ENCODE results near the gene TROAP. TPM values are rescaled to one million over a fixed set of nuclear protein-coding genes. Genes with fewer than 3 reads are reported as not detected.

Gene TROAP
- total and polyA plus RNA-seq, 9 of the 15 experiments (the other 6 are each of a cell fraction or from before 2014, with no cell fraction given) = 46.4 to 171 (median 59.8) TPM

GRCh38 chr12:49365542-49365941, 42.5 kb downstream of the TROAP start (continued):
- TF ChIP-seq, protein P1, sequence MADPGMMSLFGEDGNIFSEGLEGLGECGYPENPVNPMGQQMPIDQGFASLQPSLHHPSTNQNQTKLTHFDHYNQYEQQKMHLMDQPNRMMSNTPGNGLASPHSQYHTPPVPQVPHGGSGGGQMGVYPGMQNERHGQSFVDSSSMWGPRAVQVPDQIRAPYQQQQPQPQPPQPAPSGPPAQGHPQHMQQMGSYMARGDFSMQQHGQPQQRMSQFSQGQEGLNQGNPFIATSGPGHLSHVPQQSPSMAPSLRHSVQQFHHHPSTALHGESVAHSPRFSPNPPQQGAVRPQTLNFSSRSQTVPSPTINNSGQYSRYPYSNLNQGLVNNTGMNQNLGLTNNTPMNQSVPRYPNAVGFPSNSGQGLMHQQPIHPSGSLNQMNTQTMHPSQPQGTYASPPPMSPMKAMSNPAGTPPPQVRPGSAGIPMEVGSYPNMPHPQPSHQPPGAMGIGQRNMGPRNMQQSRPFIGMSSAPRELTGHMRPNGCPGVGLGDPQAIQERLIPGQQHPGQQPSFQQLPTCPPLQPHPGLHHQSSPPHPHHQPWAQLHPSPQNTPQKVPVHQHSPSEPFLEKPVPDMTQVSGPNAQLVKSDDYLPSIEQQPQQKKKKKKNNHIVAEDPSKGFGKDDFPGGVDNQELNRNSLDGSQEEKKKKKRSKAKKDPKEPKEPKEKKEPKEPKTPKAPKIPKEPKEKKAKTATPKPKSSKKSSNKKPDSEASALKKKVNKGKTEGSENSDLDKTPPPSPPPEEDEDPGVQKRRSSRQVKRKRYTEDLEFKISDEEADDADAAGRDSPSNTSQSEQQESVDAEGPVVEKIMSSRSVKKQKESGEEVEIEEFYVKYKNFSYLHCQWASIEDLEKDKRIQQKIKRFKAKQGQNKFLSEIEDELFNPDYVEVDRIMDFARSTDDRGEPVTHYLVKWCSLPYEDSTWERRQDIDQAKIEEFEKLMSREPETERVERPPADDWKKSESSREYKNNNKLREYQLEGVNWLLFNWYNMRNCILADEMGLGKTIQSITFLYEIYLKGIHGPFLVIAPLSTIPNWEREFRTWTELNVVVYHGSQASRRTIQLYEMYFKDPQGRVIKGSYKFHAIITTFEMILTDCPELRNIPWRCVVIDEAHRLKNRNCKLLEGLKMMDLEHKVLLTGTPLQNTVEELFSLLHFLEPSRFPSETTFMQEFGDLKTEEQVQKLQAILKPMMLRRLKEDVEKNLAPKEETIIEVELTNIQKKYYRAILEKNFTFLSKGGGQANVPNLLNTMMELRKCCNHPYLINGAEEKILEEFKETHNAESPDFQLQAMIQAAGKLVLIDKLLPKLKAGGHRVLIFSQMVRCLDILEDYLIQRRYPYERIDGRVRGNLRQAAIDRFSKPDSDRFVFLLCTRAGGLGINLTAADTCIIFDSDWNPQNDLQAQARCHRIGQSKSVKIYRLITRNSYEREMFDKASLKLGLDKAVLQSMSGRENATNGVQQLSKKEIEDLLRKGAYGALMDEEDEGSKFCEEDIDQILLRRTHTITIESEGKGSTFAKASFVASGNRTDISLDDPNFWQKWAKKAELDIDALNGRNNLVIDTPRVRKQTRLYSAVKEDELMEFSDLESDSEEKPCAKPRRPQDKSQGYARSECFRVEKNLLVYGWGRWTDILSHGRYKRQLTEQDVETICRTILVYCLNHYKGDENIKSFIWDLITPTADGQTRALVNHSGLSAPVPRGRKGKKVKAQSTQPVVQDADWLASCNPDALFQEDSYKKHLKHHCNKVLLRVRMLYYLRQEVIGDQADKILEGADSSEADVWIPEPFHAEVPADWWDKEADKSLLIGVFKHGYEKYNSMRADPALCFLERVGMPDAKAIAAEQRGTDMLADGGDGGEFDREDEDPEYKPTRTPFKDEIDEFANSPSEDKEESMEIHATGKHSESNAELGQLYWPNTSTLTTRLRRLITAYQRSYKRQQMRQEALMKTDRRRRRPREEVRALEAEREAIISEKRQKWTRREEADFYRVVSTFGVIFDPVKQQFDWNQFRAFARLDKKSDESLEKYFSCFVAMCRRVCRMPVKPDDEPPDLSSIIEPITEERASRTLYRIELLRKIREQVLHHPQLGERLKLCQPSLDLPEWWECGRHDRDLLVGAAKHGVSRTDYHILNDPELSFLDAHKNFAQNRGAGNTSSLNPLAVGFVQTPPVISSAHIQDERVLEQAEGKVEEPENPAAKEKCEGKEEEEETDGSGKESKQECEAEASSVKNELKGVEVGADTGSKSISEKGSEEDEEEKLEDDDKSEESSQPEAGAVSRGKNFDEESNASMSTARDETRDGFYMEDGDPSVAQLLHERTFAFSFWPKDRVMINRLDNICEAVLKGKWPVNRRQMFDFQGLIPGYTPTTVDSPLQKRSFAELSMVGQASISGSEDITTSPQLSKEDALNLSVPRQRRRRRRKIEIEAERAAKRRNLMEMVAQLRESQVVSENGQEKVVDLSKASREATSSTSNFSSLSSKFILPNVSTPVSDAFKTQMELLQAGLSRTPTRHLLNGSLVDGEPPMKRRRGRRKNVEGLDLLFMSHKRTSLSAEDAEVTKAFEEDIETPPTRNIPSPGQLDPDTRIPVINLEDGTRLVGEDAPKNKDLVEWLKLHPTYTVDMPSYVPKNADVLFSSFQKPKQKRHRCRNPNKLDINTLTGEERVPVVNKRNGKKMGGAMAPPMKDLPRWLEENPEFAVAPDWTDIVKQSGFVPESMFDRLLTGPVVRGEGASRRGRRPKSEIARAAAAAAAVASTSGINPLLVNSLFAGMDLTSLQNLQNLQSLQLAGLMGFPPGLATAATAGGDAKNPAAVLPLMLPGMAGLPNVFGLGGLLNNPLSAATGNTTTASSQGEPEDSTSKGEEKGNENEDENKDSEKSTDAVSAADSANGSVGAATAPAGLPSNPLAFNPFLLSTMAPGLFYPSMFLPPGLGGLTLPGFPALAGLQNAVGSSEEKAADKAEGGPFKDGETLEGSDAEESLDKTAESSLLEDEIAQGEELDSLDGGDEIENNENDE (IDR thresholded peaks at IDR 0.05; ENCODE audit: low read depth, low read length) = no peak
- TF ChIP-seq FOXK2 (conservative IDR thresholded peaks at IDR 0.05 in 1 of 2, IDR thresholded peaks at IDR 0.05 in 1 of 2; ENCODE audit: low read depth in 2 of 2) = no peak
- no peak for TF ChIP-seq C11orf30 (IDR thresholded peaks at IDR 0.05; ENCODE audit: low read depth)
- TF ChIP-seq MEIS2 (IDR thresholded peaks at IDR 0.05; ENCODE audit: partially characterized antibody) = peak; percentile 95
- TF ChIP-seq PCBP1 (IDR thresholded peaks at IDR 0.05; ENCODE audit: low read depth, low read length, poor library complexity, severe bottlenecking) = no peak
- no peak for TF ChIP-seq GABPB1 (CRISPR knock-in tag; IDR thresholded peaks at IDR 0.05)
- TF ChIP-seq ZNF212 (CRISPR knock-in tag; IDR thresholded peaks at IDR 0.05) = no peak
- no peak for TF ChIP-seq MYNN (IDR thresholded peaks at IDR 0.05)
- TF ChIP-seq MYNN (CRISPR knock-in tag; IDR thresholded peaks at IDR 0.05) = no peak
- TF ChIP-seq, protein P2, sequence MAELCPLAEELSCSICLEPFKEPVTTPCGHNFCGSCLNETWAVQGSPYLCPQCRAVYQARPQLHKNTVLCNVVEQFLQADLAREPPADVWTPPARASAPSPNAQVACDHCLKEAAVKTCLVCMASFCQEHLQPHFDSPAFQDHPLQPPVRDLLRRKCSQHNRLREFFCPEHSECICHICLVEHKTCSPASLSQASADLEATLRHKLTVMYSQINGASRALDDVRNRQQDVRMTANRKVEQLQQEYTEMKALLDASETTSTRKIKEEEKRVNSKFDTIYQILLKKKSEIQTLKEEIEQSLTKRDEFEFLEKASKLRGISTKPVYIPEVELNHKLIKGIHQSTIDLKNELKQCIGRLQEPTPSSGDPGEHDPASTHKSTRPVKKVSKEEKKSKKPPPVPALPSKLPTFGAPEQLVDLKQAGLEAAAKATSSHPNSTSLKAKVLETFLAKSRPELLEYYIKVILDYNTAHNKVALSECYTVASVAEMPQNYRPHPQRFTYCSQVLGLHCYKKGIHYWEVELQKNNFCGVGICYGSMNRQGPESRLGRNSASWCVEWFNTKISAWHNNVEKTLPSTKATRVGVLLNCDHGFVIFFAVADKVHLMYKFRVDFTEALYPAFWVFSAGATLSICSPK (IDR thresholded peaks at IDR 0.05; ENCODE audit: borderline replicate concordance) = no peak
- no peak for TF ChIP-seq HINFP (tag; conservative IDR thresholded peaks at IDR 0.05; ENCODE audit: low read depth)
- no peak for TF ChIP-seq SIRT6 (IDR thresholded peaks at IDR 0.05; ENCODE audit: low read depth, low read length)
- no peak for TF ChIP-seq HEY1 (CRISPR knock-in tag; IDR thresholded peaks at IDR 0.05; ENCODE audit: borderline replicate concordance)
- TF ChIP-seq MTA2 (IDR thresholded peaks at IDR 0.05; ENCODE audit: low read depth) = no peak
- no peak for TF ChIP-seq TRIM28 (IDR thresholded peaks at IDR 0.05)

All from K562 (cell line).